Measurements from ENCODE around the gene FGF7.

GRCh38 chr15:49415638-49416037, 7.4 kb upstream of the FGF7 start:
- TF ChIP-seq CTCF (IDR thresholded peaks at IDR 0.05; ENCODE audit: low read depth, low read length, missing input control) = no peak
- no peak for TF ChIP-seq ZBTB33 (IDR thresholded peaks at IDR 0.05)
- TF ChIP-seq EGR1 (IDR thresholded peaks at IDR 0.05; ENCODE audit: low read depth in 2 of 2) = no peak
- no peak for TF ChIP-seq RAD21 (IDR thresholded peaks at IDR 0.05)
